Right atrium auricular region (tissue), 2 donors: Measurements from ENCODE around the gene DNAJC12. TPM values are rescaled to one million over a fixed set of nuclear protein-coding genes. Genes with fewer than 3 reads are reported as not detected.

Experiments
- DNase-seq: peaks from one replicate; pipeline ENCODE4 v3.0.0-alpha.2; 2019; ENCODE audit warnings: low spot score
- H3K27ac ChIP-seq, 2 donors: fragments of 200-600 bp; sonication (generic); 1 replicate in 1 of 2; 2 replicates in 1 of 2; pipeline ENCODE4 v1.5.1; 2016 to 2019
- H3K27me3 ChIP-seq, 2 donors: fragments of 200-600 bp; sonication (generic); one replicate each; pipeline versions ENCODE4 v1.5.1 to v1.6.0; 2017 to 2019
- H3K36me3 ChIP-seq: fragments of 200-600 bp; sonication (generic); one replicate; pipeline ENCODE4 v1.5.1; 2016
- H3K4me1 ChIP-seq, 2 donors: fragments of 200-600 bp; sonication (generic); one replicate each; pipeline versions ENCODE4 v1.5.1 to v1.6.0; 2017 to 2019
- H3K4me3 ChIP-seq, 2 donors: fragments of 200-600 bp; sonication (generic); 1 replicate in 1 of 2; 2 replicates in 1 of 2; pipeline ENCODE4 v1.5.1; 2017 to 2019; ENCODE audit warnings: mild to moderate bottlenecking in 1 of 2, moderate library complexity in 1 of 2
- H3K9me3 ChIP-seq, 2 donors: fragments of 200-600 bp; sonication (generic); one replicate each; pipeline ENCODE4 v1.5.1; 2019
- total RNA-seq, 2 donors: library from RNA; depleted of rRNA; stranded (reverse); fragments of >200 nt; gene quantifications; one replicate each; pipeline ENCODE4 v1.1.0, GENCODE V29; 2016
- TF ChIP-seq, protein P1 (sequence below), 2 donors: fragments of 200-600 bp; sonication (generic); IDR thresholded peaks; one replicate each; pipeline ENCODE4 v1.5.1; 2019; ENCODE audit warnings: antibody characterized with exemption in 2 of 2

DNAJC12 gene
- total RNA-seq, 2 donors from 2014 or later, result 2.6 to 6.0 TPM

DNA sequence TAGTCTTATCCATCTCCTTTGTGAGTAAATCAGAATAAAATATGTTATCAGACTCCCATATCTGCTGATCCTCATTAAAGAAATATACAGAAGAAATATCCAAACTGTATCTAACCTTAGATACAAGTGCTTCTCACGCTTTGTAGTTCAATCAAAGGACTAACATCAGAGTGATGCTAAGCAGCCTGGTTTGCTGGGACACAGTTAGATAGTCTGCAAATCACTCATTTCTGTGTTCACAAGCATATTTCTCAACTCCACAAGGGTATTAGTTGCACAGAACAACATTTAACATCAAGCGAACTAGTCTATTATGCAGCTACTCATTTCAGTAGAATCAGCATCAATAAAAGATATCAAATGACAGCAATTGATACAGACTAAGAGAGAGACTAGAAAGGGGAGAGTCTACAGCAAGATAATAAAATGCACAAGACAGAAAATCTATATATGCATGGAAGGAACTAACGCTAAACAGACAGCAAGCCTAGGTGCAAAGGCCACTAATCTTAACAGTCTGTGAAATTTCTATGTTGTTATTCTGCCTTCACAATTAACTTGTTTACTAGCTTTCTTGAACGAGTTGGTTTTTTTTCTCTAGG lies 30.0 kb downstream of the DNAJC12 start:
- DNase-seq, result no peak
- H3K9me3 ChIP-seq, result no peaks in the 10 kb centered on the region
- H3K27ac ChIP-seq, result no peak overlapping the region
- TF ChIP-seq, protein P1, sequence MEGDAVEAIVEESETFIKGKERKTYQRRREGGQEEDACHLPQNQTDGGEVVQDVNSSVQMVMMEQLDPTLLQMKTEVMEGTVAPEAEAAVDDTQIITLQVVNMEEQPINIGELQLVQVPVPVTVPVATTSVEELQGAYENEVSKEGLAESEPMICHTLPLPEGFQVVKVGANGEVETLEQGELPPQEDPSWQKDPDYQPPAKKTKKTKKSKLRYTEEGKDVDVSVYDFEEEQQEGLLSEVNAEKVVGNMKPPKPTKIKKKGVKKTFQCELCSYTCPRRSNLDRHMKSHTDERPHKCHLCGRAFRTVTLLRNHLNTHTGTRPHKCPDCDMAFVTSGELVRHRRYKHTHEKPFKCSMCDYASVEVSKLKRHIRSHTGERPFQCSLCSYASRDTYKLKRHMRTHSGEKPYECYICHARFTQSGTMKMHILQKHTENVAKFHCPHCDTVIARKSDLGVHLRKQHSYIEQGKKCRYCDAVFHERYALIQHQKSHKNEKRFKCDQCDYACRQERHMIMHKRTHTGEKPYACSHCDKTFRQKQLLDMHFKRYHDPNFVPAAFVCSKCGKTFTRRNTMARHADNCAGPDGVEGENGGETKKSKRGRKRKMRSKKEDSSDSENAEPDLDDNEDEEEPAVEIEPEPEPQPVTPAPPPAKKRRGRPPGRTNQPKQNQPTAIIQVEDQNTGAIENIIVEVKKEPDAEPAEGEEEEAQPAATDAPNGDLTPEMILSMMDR (IDR thresholded peaks at IDR 0.05), result no peak
- H3K36me3 ChIP-seq, result no peaks in the 10 kb centered on the region
- no peaks in the 10 kb centered on the region for H3K27me3 ChIP-seq
- no peak overlapping the region for H3K4me3 ChIP-seq
- H3K4me1 ChIP-seq, result no peaks in the 10 kb centered on the region

DNA sequence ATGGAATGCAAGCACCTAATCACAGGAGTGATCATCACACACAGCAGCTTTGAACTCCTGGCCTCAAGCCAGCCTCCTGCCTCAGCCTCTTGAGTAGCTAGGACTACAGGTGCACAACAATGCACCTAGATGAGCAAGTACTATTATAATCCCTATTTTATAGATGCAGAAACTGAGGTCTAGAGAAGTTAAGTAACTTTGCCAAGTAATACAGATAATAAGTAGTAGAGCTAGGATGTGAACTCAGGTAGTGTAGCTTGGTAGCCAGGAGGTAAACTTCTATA lies 33.7 kb downstream of the DNAJC12 start:
- no peaks in the 10 kb centered on the region for H3K27me3 ChIP-seq
- TF ChIP-seq, protein P1 (IDR thresholded peaks at IDR 0.05), result no peak
- H3K27ac ChIP-seq, result no peak overlapping the region
- no peaks in the 10 kb centered on the region for H3K4me1 ChIP-seq
- H3K36me3 ChIP-seq, result no peaks in the 10 kb centered on the region
- DNase-seq, result no peak
- no peak overlapping the region for H3K4me3 ChIP-seq
- H3K9me3 ChIP-seq, result no peaks in the 10 kb centered on the region

DNA sequence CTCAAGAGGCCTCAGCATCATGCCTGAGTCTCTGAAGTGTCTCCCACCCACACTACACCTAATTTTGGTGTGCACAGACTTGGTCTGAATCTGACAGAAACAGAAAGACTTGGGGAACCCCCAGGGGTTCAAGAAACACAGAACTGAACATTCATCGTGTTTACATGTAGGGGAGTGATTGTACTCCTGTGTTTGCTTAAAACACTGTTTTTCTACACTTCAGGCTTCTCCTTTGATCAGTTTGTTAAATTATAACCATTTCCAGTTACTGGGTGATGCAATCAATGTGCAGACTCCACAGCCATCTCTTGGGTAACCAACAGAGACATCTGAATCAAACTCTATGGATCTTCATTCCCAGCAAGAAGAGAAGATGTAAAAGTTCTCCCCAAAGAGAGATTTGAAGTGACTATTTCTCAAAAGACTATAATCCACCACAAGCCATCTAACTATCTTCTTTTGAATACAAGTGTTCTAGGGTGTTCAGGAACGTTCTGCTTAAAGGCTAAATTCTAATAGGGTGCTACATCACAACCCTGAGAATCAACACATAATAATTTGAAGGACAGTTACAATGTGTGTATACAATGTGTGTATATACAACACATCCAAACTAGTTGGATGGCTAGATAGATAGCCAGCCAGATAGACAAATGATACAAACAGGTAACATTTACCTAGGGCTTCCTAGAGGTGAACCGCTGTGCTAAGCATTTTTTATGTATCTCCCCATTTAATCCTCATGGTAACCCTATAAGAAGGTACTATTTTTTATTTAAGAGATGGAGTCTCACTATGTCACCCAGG lies 34.2 kb downstream of the DNAJC12 start:
- no peak for DNase-seq
- TF ChIP-seq, protein P1 (IDR thresholded peaks at IDR 0.05), result no peak
- Histone ChIP-seq H3K27ac (no peak overlapping the region), H3K27me3 (no peaks in the 10 kb centered on the region), H3K36me3 (no peaks in the 10 kb centered on the region), H3K4me1 (no peaks in the 10 kb centered on the region), H3K4me3 (no peak overlapping the region), H3K9me3 (no peaks in the 10 kb centered on the region)

DNA sequence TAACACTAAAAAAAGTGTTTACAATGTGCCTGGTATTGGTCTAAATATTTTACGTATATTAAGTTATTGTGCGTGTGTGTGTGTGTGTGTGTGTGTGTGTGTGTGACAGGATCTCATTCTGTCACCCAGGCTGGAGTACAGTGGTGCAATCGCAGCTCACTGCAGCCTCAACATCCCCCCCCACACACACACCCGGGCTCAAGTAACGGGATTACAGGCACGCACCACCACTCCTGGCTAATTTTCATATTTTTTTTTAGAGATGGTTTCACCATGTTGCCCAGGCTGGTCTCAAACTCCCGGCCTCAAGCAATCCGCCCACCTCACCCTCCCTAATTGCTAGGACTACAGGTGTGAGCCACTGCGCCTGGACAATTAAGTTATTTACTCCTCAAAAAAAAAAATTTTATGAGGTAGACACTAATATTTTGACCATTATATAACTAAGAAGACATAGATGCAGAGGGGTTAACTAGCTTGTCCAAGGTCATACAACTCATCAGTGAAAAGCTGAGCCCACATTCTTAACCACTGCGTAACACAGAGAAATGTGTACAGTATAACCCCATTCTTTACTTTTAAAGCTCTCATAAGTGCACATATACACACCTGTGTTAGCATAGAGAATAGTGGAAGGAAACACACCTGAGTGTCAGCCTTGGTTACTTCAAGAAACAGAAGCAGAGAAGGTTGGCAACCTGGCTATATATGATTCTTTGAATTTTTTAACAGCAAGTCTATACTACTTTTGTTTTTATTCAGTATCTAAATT lies 35.0 kb downstream of the DNAJC12 start:
- no peak overlapping the region for H3K27ac ChIP-seq
- H3K9me3 ChIP-seq, result no peaks in the 10 kb centered on the region
- no peaks in the 10 kb centered on the region for H3K4me1 ChIP-seq
- no peak for DNase-seq
- no peaks in the 10 kb centered on the region for H3K27me3 ChIP-seq
- no peaks in the 10 kb centered on the region for H3K36me3 ChIP-seq
- TF ChIP-seq, protein P1 (IDR thresholded peaks at IDR 0.05), result no peak
- no peak overlapping the region for H3K4me3 ChIP-seq

DNA sequence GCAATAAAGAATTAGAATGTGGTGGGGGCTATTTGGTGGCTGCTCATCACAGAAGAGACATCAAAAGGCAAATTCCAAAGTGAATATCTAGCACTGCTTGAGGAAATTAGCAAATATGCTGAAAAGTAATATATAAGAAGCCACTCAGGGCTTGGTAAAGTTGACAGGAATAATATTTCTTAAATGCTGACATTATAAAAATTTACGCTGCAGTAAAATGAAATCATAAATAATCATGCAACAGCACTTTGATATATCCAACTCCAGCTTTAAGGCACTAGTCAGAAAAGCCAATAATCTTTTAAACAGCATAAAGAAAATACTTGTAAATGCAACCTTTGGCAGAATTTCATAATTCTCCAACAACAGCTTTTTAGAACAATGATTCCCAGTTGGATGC lies 36.9 kb downstream of the DNAJC12 start:
- H3K27me3 ChIP-seq, result no peaks in the 10 kb centered on the region
- TF ChIP-seq, protein P1 (IDR thresholded peaks at IDR 0.05), result no peak
- no peaks in the 10 kb centered on the region for H3K9me3 ChIP-seq
- H3K36me3 ChIP-seq, result no peaks in the 10 kb centered on the region
- no peak overlapping the region for H3K4me3 ChIP-seq
- H3K27ac ChIP-seq, result no peak overlapping the region
- no peak for DNase-seq
- no peaks in the 10 kb centered on the region for H3K4me1 ChIP-seq
